PC-3 (cell line): Measurements from ENCODE around the gene ACSM5.
"Not testable (repeated sequence)": the region's sequence is repeated elsewhere in the genome, so short reads cannot be mapped to it uniquely, and the experiment has no call there.

ENCODE experiments used
- CTCF ChIP-seq: fragments of 300-600 bp; sonication (generic); conservative IDR thresholded peaks from 2 replicates; pipeline ENCODE4 v1.5.1; 2017; ENCODE audit warnings: antibody characterized with exemption, low read depth, mild to moderate bottlenecking, low read length
- EZH2 ChIP-seq: fragments of 300-600 bp; sonication (generic); IDR thresholded peaks from one replicate; pipeline ENCODE4 v1.6.1; 2017; ENCODE audit warnings: antibody characterized with exemption, mild to moderate bottlenecking, low read length; ENCODE audit not compliant: unreplicated experiment
- EZH2phosphoT487 ChIP-seq: fragments of 300-600 bp; sonication (generic); IDR thresholded peaks from 2 replicates; pipeline ENCODE4 v1.6.1; 2018; ENCODE audit warnings: mild to moderate bottlenecking, antibody characterized with exemption, low read length, borderline replicate concordance

- not testable (repeated sequence) for TF ChIP-seq CTCF, EZH2, EZH2phosphoT487
Observed at GRCh38 chr16:20470732-20471131, 61.4 kb downstream of the ACSM5 start.
